NCI-H526 treated with DMSO at 0.1 percent for 48 hours (cell line): ENCODE data around the gene MYO1C.
A peak's percentile ranks its signal among the peaks of the same experiment; 100 is the strongest.

Source experiments
- DNase-seq: peaks from one replicate; lab custom pipeline; 2025; lab: John Stamatoyannopoulos, UW

The MYO1C gene

DNA sequence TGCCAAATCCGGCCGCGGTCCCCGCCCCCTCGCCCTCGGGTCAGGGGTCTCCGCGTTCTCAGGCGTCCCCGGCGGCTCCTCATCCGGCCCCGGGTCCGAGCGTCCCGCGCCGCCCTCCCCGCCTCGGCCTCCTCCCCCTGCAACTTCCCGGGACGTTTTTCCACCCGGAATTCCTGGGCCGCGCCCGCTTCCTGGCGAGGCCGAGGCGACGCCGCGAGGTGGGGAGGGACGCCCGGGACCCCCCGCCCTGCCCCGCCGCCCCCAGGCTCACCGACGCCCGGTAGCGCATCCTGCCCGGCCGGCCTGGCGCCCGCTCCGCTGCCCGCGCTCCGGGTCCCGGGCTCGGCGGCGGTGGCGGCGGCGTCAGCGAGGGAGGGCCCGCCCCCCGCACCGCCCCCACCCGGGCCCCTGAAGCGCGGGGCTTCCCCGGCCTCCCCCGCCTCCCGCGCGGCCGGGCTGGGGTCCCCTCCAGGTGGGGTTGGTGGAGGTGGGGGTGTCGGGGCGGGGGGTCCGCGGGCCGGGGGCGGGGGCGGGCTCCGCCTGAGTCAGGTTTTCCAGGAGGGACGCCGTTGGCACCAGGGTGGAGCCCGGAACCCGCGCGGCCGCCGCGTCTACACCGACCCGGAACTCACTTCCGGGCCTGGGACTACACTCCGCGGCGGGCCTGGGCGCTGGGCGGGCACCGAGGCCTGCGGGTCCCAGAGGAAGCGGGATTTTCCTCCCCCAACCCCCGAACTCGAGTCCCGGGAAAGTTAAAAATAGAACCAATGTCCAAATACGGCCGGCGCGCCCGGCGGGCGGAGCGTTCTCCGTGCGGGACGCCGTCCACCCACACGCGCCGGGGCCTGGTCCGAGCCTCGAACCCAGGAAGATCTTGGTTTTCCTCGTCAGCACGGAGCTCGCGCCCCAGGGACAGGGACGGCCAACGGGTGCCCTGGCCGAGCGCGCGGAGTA, 6.8 kb downstream of the MYO1C start:
- DNase-seq = no peak

DNA sequence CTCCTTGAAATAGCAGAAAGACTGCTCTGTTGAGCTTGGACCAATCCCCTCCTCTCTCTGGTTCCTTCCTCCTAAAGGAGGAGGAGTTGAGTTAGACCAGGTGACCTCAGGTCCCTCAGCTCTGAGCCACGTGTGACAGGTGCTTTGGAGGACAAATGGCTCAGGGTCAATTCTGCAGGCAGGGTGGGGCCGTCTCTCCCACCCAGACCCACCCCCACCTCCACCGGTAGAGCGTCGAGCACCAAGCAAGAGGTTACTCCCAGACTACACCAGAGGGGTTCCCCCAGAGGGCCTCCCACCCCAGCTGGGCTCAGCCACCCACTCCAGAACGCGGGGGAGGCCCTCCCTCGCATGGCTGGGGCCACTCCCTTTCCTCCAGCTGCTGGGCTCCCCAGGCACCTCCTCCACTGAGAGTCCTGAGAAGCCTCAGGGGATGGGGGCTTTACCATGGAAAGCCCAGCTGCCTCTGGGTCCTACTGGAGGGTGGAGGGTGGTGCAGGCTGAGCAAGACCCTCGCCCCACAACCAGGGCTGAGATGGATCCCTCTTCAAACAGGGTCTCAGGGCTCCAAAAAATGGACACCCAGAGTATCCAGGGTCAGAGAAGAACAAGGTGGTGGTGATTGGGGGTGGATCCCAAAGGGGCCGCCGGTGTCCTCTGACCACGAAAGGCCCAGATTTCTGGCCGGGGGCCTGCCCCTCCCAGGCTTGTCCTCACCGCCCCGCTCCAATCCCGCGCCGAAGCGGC, 7.6 kb downstream of the MYO1C start:
- peak; percentile 37 for DNase-seq

GRCh38 chr17:1484060-1484535, 8.4 kb downstream of the MYO1C start:
- DNase-seq = no peak

DNA sequence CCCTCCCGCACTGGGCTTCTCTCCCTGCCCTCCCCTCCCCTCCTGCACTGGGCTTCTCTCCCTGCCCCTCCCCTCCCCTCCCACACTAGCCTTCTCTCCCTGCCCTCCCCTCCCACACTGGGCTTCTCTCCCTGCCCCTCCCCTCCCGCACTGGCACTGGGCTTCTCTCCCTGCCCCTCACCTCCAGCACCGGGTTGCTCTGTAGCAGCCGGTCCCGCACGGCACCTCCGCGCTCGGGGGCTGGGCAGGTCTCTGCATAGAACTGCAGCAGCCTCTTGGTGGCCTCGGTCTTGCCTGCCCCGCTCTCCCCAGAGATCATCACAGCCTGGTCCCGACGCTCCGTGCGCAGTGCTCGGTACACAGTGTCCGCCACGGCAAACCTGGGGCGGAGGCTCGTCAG, 9.8 kb downstream of the MYO1C start:
- no peak for DNase-seq

DNA sequence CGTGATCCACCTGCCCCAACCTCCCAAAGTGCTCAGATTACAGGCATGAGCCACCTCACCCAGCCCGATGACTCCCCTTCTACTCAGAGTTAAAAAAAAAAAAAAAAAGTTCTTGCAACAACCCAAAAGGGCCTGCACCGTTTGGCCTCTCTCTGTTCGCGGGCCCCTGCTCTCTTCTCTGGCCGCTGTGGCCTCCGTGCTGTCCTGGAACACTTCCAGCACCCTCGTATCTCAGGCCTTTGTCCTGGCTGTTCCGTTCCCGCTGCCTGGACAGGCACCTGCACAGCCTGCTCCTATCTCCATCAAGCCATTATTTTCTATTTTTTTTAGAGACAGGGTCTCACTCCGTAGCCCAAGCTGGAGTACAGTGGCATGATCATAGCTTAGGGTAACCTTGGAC, 10.8 kb downstream of the MYO1C start:
- DNase-seq = no peak

DNA sequence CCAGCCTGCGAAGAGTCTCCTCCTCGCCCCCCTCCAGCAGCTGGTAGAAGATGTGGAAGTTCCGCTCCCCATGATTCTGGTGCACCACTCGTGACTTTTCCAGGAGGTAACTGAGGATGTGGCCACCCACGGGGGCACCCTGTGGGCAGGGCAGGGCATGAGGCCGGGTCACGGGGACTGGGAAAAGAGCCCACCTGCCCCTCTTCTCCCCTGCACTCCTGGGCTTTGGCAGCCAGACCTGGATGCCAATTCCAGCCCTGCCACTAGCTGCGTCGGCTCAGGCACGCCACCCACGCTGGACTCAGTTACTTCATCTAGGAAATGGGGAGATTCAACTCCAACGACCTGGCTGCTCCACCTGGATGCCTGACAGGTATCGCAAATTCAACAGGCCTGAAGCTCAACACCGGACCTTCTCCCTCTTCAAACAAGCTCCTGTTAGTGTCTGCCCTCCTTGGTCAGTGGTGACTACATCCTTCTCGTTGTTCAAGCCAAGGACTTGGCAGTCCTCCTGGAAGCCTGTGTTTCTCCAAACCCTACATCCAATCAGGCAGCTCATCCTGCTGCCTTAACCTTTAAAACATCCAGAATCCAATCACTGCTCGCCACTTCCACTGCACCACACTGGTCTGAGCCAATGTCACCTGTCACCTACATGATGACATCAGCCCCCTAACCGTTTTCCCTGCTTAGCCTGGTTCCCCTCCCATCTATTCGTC, 11.6 kb downstream of the MYO1C start:
- no peak for DNase-seq

- no peak for DNase-seq
Measured at GRCh38 chr17:1478418-1478817, 14.1 kb downstream of the MYO1C start.

GRCh38 chr17:1475321-1475854, 17.1 kb downstream of the MYO1C start:
- DNase-seq = no peak

DNA sequence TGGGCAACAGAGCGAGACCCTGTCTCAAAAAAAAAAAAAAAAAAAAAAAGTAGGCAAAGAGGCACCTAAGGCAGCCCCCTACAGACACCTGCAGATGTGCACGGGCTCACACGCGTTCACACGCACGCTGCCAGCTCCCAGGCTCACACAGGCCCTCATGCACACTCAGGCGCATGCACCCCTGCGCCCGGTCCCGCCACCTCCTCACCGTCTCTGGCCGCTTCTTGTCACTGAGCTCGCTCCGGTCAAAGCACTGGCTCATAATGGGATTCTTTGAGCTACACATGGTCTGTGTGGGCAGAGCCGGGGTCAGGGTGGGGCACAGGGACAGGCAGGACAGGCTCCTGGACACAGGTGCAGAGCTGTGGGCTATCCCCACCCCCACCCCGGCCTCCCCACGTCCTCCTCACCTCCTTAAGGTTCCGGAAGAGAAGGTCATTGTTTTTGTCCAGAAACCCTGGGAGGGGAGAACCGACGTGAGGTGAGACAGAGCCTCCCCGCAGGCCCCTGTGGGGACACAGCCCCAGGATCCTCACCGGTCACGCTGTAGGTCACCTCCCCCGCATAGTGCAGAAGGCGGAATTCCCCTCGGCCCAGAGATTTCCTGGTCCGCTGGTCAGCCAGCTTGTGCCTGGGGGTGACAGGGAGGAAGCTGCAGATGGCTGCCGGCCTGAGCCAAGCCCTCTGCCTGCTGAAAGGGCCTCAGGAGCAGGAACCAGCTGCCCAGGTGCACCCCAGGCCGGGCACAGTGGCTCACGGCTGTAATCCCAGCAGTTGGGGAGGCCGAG, 17.9 kb downstream of the MYO1C start:
- DNase-seq = no peak

- no peak for DNase-seq
Measured at GRCh38 chr17:1473841-1474240, 18.6 kb downstream of the MYO1C start.

DNA sequence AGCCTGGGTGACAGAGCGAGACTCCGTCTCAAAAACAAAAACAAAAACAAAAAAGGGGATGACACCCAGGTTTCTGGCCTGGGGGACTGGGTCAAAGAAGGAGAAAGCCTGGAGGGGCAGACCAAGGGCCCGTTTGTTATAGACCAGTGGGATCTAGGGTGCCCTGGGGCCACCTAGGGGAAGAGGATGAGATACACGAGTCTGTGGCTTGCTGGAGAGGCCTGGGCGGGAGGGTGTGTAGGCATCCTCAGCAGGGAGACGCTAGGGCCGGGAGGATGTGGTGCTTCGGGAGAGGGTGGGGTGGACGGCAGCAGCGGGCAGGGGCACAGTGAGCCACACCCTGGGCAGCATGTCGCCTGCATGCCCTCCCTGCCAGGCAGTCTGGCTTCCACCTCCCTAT, 19.3 kb downstream of the MYO1C start:
- DNase-seq = no peak

DNA sequence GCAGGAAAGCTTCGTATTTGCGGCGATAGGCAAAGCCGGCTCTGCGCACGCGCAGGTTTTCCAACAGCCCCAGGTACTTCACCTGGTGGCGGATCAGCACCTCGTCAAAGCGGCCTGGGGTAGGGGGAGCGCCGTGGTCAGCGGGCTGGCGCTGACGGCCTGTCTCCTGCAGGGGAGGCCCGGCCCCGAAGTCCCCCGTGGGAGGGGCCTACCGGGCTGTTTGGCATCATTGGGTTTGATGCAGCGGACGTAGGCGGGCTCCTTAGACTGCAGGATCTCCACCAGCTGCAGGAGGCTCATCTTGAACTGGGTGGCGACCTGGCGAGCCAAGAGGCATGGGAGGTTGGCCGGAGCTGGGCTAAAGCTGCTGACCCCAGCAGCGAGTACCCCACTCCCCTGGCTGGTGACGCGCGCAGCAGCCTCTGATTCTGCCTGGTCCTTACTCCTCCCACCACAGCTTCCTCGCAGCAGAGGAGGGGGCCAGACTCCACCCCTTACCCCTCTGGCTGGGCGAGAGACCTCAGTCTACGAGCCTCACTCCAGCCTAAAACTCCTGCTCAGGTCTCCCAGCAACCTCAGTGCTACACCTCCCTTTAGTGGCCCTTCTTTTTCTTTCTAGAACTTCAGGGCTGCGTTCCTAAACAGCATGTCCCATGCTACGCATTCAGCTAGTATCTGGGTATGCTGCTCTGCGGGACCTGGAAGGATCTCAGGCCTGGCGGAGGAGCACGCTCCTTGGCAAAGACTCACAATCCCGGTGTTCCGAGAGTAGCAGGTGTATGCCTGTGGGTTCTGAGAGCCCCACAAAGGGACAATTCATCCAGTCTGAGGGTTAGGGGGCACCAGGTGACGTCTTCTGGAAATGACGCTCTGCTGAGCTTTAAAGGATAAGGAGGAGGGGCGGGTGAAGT, 20.3 kb downstream of the MYO1C start:
- DNase-seq = no peak

GRCh38 chr17:1471490-1471889, 21.0 kb downstream of the MYO1C start:
- DNase-seq = no peak

DNA sequence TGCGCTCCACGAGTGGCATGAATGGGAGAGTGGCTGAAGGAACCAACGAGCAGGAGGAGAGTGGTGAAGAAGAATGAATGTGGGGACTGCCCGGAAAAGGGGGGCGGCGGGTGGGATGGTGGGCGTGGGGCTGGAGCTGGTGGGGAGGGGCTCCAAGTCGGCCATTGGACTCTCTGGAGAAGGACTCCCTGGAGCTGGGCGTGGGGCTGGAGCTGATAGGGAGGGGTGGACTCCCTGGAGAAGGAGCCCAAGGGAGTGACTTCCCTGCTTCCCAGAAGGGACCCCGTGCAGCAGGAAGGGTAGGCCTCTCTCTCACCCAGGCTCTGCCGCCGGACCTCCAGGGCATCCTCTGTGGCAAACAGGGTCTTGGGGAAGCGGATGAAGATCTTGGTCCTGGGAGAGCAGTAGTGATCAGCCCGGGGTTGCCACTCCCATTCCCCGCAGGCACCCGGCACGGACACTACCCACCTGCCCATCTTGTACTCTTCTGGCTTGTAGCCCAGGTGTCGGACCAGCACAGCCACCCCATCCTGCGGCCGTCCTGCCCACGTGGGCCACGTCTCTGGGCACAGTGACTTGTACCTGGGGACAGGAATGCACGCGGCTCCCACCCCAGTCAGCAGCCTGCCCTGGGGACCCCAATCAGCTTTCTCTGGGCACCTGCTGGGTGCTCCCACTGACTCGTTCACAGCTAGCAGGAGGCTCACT, 21.6 kb downstream of the MYO1C start:
- DNase-seq = no peak

GRCh38 chr17:1470071-1470754, 22.3 kb downstream of the MYO1C start:
- DNase-seq = no peak

GRCh38 chr17:1469231-1469852, 23.1 kb downstream of the MYO1C start:
- DNase-seq = peak; percentile 23

GRCh38 chr17:1467898-1468492, 24.5 kb downstream of the MYO1C start:
- DNase-seq = no peak

- no peak for DNase-seq
Measured at GRCh38 chr17:1467258-1467657, 25.2 kb downstream of the MYO1C start.
